ENCODE data around the gene LMO4. TPM values are rescaled to one million over a fixed set of nuclear protein-coding genes. Genes with fewer than 3 reads are reported as not detected.

The LMO4 gene
- total RNA-seq, 4 donors from 2014 or later: 38.7 to 178 (median 60.9) TPM

DNA sequence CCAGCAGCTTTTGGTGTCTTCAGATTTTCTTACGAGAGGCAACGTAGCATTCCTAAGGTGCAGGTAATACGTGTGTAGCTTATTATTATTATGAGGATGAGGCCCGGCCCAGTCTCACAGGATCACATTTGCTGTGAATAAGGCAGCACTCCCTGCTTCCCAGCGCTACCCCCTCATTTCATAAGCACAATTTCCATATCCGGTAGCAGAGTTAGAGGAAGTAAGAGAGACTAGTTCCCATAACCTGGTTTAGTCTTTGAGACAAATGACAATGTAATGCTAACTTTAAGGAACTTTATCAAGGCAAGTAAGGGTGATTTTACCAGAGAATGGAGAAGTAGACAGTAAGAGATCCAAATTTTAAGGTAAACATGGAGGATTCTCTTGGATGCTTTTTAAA is 14.6 kb upstream of the LMO4 start:
- TF ChIP-seq, protein P1, sequence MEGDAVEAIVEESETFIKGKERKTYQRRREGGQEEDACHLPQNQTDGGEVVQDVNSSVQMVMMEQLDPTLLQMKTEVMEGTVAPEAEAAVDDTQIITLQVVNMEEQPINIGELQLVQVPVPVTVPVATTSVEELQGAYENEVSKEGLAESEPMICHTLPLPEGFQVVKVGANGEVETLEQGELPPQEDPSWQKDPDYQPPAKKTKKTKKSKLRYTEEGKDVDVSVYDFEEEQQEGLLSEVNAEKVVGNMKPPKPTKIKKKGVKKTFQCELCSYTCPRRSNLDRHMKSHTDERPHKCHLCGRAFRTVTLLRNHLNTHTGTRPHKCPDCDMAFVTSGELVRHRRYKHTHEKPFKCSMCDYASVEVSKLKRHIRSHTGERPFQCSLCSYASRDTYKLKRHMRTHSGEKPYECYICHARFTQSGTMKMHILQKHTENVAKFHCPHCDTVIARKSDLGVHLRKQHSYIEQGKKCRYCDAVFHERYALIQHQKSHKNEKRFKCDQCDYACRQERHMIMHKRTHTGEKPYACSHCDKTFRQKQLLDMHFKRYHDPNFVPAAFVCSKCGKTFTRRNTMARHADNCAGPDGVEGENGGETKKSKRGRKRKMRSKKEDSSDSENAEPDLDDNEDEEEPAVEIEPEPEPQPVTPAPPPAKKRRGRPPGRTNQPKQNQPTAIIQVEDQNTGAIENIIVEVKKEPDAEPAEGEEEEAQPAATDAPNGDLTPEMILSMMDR (IDR thresholded peaks at IDR 0.05): no peak
- no peak for TF ChIP-seq POLR2A (IDR thresholded peaks at IDR 0.05)
- no peak for DNase-seq
- no peak overlapping the region for H3K27ac ChIP-seq
- no peaks in the 10 kb centered on the region for H3K27me3 ChIP-seq
- no peaks in the 10 kb centered on the region for H3K36me3 ChIP-seq
- H3K4me3 ChIP-seq: no peak overlapping the region
- H3K9me3 ChIP-seq: no peaks in the 10 kb centered on the region
- intact Hi-C loops (cut with DNase I; ENCODE audit: low total_unique reads): no loop called here
- no peaks in the 10 kb centered on the region for H3K4me1 ChIP-seq

DNA sequence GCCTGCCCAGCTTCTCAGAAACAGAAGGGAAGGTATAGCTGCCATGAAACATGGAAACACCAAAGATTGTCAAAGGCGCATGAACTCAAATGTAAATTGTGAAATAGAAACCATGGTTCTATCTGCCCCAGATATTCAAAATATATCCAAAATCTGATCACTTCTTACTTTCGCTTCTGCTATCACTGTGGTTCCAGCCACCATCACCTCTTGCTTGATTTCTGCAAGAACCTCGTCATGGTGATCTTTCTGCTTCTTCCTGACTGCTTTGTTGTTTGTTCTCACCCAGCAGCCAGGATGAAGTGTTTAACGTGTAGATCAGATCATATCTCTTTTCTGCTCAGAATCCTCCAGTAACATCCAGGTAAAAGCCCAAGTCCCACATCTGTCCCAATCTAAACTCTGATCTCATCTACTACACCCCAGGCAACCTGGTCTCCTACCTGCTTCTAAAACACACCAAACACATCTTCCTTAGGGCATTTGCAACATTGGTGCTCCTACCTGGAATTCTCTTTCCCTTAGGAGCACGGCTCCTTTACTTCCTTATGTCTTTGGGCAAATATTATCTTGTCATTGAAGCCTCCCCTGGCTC is 10.5 kb upstream of the LMO4 start:
- no peak for TF ChIP-seq POLR2A (IDR thresholded peaks at IDR 0.05)
- TF ChIP-seq, protein P1 (IDR thresholded peaks at IDR 0.05): no peak

DNA sequence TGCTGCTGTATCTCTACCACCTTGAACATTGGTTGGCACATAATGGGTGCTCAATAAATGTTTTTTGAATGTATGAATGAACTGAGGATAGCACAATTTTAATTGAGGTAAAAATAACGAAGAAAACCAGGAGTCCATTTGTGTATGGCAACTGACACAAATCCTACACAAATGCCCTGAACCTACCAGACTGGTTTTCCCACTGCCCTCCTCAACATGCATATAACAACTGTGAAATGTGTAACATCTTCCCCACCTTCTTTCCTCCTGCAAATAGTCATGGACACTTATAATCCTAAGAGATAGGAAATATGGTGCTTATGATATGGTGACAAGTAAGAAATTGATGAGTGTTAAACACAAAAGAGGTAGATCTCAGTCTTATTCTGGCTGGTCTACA is 9.9 kb upstream of the LMO4 start:
- Histone ChIP-seq H3K27ac (no peak overlapping the region), H3K4me1 (no peaks in the 10 kb centered on the region), H3K9me3 (no peaks in the 10 kb centered on the region), H3K27me3 (no peaks in the 10 kb centered on the region), H3K36me3 (no peaks in the 10 kb centered on the region), H3K4me3 (no peak overlapping the region)
- intact Hi-C loops (cut with DNase I; ENCODE audit: low total_unique reads): no loop called here
- TF ChIP-seq, protein P1 (IDR thresholded peaks at IDR 0.05): no peak
- TF ChIP-seq POLR2A (IDR thresholded peaks at IDR 0.05): no peak
- DNase-seq: no peak

More for the DNA sequence above, 10.5 kb upstream of the LMO4 start:
- no peak for DNase-seq
- intact Hi-C loops (cut with DNase I; ENCODE audit: low total_unique reads): no loop called here
- Histone ChIP-seq H3K27me3 (no peaks in the 10 kb centered on the region), H3K4me3 (no peak overlapping the region), H3K4me1 (no peaks in the 10 kb centered on the region), H3K9me3 (no peaks in the 10 kb centered on the region), H3K27ac (no peak overlapping the region), H3K36me3 (no peaks in the 10 kb centered on the region)

DNA sequence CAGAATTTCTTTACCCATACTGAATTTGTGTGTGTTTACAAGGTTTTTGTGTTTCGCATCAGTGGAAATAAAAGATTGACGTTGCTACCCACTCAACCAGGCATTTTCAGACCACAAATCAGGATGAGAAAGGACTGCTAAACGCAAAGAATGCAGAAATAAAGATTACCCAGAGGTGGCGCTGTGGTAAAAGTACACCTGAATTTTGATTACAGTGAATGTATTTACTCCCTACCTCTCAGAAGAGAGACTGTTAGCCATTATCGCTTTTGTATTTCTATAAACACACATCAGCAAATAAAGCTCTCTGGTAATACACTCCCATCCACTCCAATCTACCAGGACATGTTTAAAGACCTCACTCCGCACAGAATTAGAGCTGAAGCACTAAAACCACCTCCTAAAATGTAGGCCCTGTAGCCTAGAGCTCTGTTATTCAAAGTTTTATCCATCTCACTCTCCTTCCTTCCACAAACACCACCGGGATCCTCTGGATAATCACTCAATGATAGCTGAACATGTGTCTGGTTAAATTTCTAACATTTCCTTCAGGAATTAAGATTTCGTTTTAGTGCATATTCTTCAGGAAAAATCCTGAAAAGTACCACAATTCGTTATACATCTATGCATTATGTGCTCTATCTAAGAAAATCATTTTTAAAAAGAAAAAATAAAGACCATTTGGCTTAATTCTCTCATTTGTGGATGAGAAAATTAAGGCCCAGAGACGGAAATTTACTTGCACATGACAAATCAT is 2.5 kb upstream of the LMO4 start:
- H3K9me3 ChIP-seq: no peaks in the 10 kb centered on the region
- H3K4me1 ChIP-seq: no peaks in the 10 kb centered on the region
- intact Hi-C loops (cut with DNase I; ENCODE audit: low total_unique reads): no loop called here
- no peaks in the 10 kb centered on the region for H3K27me3 ChIP-seq
- peak overlapping the region in 1 of 2 donors; percentile 22 for H3K27ac ChIP-seq
- no peak for TF ChIP-seq POLR2A (IDR thresholded peaks at IDR 0.05)
- TF ChIP-seq, protein P1 (IDR thresholded peaks at IDR 0.05): peak; percentile 70 to 79 (median 75)
- no peaks in the 10 kb centered on the region for H3K36me3 ChIP-seq
- DNase-seq: peak in 1 of 2 donors; percentile 53
- no peak overlapping the region for H3K4me3 ChIP-seq

Measured in uterus (tissue), 4 donors.